ENCODE results near the gene BTG3.

BTG3 gene

GRCh38 chr21:17552410-17552809 lies 60.3 kb downstream of the BTG3 start:
- Histone ChIP-seq H3K79me2 (ENCODE audit: low read length) (no peaks in the 10 kb centered on the region), H3K4me3 (ENCODE audit: low read length) (no peak overlapping the region), H3K9me3 (ENCODE audit: insufficient read depth, low read length) (no peaks in the 10 kb centered on the region), H2AFZ (ENCODE audit: low read depth, low read length) (no peak overlapping the region), H4K20me1 (ENCODE audit: insufficient read depth, low read length) (no peaks in the 10 kb centered on the region), H3K36me3 (replicated peaks; ENCODE audit: low read depth, low read length) (no peaks in the 10 kb centered on the region), H3K27me3 (ENCODE audit: low read depth, low read length) (no peaks in the 10 kb centered on the region), H3K27ac (ENCODE audit: low read length) (no peak overlapping the region), H3K4me2 (ENCODE audit: low read length) (no peak overlapping the region), H3K9ac (ENCODE audit: low read length) (no peak overlapping the region), H3K4me1 (ENCODE audit: low read length) (peaks cover 9% of the 10 kb centered on the region)
- TF ChIP-seq EZH2phosphoT487 (IDR thresholded peaks at IDR 0.05; ENCODE audit: low read depth) = no peak
- TF ChIP-seq, protein P1, sequence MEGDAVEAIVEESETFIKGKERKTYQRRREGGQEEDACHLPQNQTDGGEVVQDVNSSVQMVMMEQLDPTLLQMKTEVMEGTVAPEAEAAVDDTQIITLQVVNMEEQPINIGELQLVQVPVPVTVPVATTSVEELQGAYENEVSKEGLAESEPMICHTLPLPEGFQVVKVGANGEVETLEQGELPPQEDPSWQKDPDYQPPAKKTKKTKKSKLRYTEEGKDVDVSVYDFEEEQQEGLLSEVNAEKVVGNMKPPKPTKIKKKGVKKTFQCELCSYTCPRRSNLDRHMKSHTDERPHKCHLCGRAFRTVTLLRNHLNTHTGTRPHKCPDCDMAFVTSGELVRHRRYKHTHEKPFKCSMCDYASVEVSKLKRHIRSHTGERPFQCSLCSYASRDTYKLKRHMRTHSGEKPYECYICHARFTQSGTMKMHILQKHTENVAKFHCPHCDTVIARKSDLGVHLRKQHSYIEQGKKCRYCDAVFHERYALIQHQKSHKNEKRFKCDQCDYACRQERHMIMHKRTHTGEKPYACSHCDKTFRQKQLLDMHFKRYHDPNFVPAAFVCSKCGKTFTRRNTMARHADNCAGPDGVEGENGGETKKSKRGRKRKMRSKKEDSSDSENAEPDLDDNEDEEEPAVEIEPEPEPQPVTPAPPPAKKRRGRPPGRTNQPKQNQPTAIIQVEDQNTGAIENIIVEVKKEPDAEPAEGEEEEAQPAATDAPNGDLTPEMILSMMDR (IDR thresholded peaks at IDR 0.05; ENCODE audit: low read depth, low read length) = no peak

DNA sequence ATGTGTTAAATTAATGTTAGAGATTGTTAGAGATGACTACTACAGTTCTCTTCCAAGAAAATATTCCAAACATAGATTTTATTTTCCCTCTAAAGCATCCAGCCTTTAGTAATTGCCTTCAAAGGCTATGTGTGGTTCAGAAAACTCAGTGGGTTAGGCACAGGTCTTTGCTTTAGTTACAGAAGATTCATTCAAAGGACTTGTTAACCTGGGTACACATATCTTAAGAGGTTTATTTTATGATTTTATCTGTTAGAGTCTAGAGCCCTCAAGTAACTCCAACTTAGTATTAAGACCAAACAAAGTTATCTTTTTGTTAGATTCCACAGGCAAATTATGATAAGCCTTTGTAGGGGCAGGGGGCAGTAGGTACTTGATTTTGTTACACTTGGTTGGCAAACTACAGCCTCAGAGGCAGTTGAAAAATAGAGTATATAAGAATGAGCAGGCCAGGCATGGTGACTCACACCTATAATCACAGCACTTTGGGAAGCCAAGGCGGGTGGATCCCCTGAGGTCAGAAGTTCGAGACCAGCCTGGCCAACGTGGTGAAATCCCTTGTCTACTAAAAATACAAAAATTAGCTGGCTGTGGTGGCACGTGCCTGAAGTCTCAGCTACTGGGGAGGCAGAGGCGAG lies 61.9 kb downstream of the BTG3 start:
- no peak overlapping the region for H3K9ac ChIP-seq (ENCODE audit: low read length)
- H3K9me3 ChIP-seq (ENCODE audit: insufficient read depth, low read length) = no peaks in the 10 kb centered on the region
- no peak overlapping the region for H3K27ac ChIP-seq (ENCODE audit: low read length)
- H3K36me3 ChIP-seq (replicated peaks; ENCODE audit: low read depth, low read length) = no peaks in the 10 kb centered on the region
- no peak overlapping the region for H3K4me2 ChIP-seq (ENCODE audit: low read length)
- no peak overlapping the region for H3K4me3 ChIP-seq (ENCODE audit: low read length)
- no peak overlapping the region for H2AFZ ChIP-seq (ENCODE audit: low read depth, low read length)
- H3K27me3 ChIP-seq (ENCODE audit: low read depth, low read length) = no peaks in the 10 kb centered on the region
- no peaks in the 10 kb centered on the region for H3K79me2 ChIP-seq (ENCODE audit: low read length)
- TF ChIP-seq, protein P1 (IDR thresholded peaks at IDR 0.05; ENCODE audit: low read depth, low read length) = no peak
- TF ChIP-seq EZH2phosphoT487 (IDR thresholded peaks at IDR 0.05; ENCODE audit: low read depth) = no peak
- H3K4me1 ChIP-seq (ENCODE audit: low read length) = peaks cover 4% of the 10 kb centered on the region
- no peaks in the 10 kb centered on the region for H4K20me1 ChIP-seq (ENCODE audit: insufficient read depth, low read length)

DNA sequence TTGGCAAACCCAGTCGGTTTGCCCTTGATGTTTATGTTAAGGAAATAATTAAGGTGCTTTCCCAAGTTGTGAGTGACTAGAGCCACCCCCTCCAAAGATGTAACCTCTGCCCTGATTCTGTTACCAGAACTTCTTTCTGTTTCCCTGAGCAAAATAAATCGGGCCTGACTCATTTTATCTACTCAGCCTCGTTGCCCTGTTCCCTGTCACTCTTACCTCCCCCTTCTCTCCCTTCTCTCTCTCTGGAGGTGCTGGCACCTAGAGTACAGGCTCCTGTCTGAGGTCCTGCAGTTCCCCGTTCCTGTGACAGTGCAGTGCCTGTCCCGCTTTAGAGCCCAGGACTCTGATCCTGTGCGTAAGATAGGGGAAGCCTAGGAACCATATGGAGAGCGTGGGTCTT lies 64.4 kb downstream of the BTG3 start:
- no peak overlapping the region for H3K4me2 ChIP-seq (ENCODE audit: low read length)
- no peak overlapping the region for H3K4me3 ChIP-seq (ENCODE audit: low read length)
- H3K79me2 ChIP-seq (ENCODE audit: low read length) = no peaks in the 10 kb centered on the region
- H3K9ac ChIP-seq (ENCODE audit: low read length) = no peak overlapping the region
- H3K27ac ChIP-seq (ENCODE audit: low read length) = no peak overlapping the region
- H3K9me3 ChIP-seq (ENCODE audit: insufficient read depth, low read length) = no peaks in the 10 kb centered on the region
- 0 out of 2 replicates have a peak, but pooled peaks cover 3% of the 10 kb centered on the region for H3K4me1 ChIP-seq (ENCODE audit: low read length)
- no peaks in the 10 kb centered on the region for H3K27me3 ChIP-seq (ENCODE audit: low read depth, low read length)
- H4K20me1 ChIP-seq (ENCODE audit: insufficient read depth, low read length) = no peaks in the 10 kb centered on the region
- H3K36me3 ChIP-seq (replicated peaks; ENCODE audit: low read depth, low read length) = no peaks in the 10 kb centered on the region
- TF ChIP-seq, protein P1 (IDR thresholded peaks at IDR 0.05; ENCODE audit: low read depth, low read length) = no peak
- no peak for TF ChIP-seq EZH2phosphoT487 (IDR thresholded peaks at IDR 0.05; ENCODE audit: low read depth)
- no peak overlapping the region for H2AFZ ChIP-seq (ENCODE audit: low read depth, low read length)

GRCh38 chr21:17545007-17545406 lies 67.7 kb downstream of the BTG3 start:
- TF ChIP-seq, protein P1 (IDR thresholded peaks at IDR 0.05; ENCODE audit: low read depth, low read length) = no peak
- TF ChIP-seq EZH2phosphoT487 (IDR thresholded peaks at IDR 0.05; ENCODE audit: low read depth) = no peak
- H3K4me1 ChIP-seq (ENCODE audit: low read length) = peaks cover 3% of the 10 kb centered on the region
- no peak overlapping the region for H2AFZ ChIP-seq (ENCODE audit: low read depth, low read length)
- no peaks in the 10 kb centered on the region for H3K27me3 ChIP-seq (ENCODE audit: low read depth, low read length)
- no peak overlapping the region for H3K27ac ChIP-seq (ENCODE audit: low read length)
- H3K4me2 ChIP-seq (ENCODE audit: low read length) = no peak overlapping the region
- H3K9ac ChIP-seq (ENCODE audit: low read length) = no peak overlapping the region
- no peak overlapping the region for H3K4me3 ChIP-seq (ENCODE audit: low read length)
- no peaks in the 10 kb centered on the region for H3K79me2 ChIP-seq (ENCODE audit: low read length)
- H3K9me3 ChIP-seq (ENCODE audit: insufficient read depth, low read length) = no peaks in the 10 kb centered on the region
- H4K20me1 ChIP-seq (ENCODE audit: insufficient read depth, low read length) = no peaks in the 10 kb centered on the region
- H3K36me3 ChIP-seq (replicated peaks; ENCODE audit: low read depth, low read length) = no peaks in the 10 kb centered on the region

All from OCI-LY3 (cell line).